ENCODE measurements around the gene GAST. TPM values are rescaled to one million over a fixed set of nuclear protein-coding genes. Genes with fewer than 3 reads are reported as not detected.

Gene GAST
- total RNA-seq, 1 experiment from 2014 or later = 0.75 TPM

GRCh38 chr17:41733348-41734138, 21.4 kb downstream of the GAST start:
- TF ChIP-seq CTCF (IDR thresholded peaks at IDR 0.05; ENCODE audit: insufficient read depth in 1 of 2, low read depth in 1 of 2, low read length in 1 of 2, severe bottlenecking in 1 of 2, unreplicated experiment in 1 of 2) = no peak
- no peak for DNase-seq
- no TSS peak for BruUV-seq (replicated peaks)
- Histone ChIP-seq H3K4me1 (peaks cover 18% of the 10 kb centered on the region), H3K4me3 (ENCODE audit: low read depth, low read length) (peak overlapping the region; percentile 73), H3K9me3 (no peaks in the 10 kb centered on the region), H3K27me3 (replicated peaks; ENCODE audit: control insufficient read depth, insufficient read depth, low read length) (no peaks in the 10 kb centered on the region; the same call in none of the 2 replicates), H3K36me3 (ENCODE audit: control insufficient read depth, insufficient read depth, low read length) (no peaks in the 10 kb centered on the region)
- POLR2A ChIA-PET = interaction anchor here (0.6 to 1.9 kb wide), 4 partner anchors 38 to 233 kb away, joined by 3 to 11 read pairs (median 6); partner anchors contain the start of gene CNP
- H3K4me3 Mint-ChIP-seq (ENCODE audit: unreplicated experiment) = peak overlapping the region; percentile 82
- intact Hi-C loops (cut with micrococcal nuclease; ENCODE audit: unreplicated experiment) = no loop called here
- CTCF ChIA-PET = interaction anchor here (0.6 kb wide), 1 partner anchor 10 kb away, joined by 4 read pairs; no protein-coding TSS in a partner anchor
- no peaks in the 10 kb centered on the region for H3K36me3 Mint-ChIP-seq (ENCODE audit: insufficient read depth, unreplicated experiment)
- peaks cover 15% of the 10 kb centered on the region for H3K27me3 Mint-ChIP-seq (ENCODE audit: insufficient read depth, unreplicated experiment)
- peaks cover 13% of the 10 kb centered on the region for H3K4me1 Mint-ChIP-seq (ENCODE audit: low read depth, unreplicated experiment)
- no peaks in the 10 kb centered on the region for H3K9me3 Mint-ChIP-seq (ENCODE audit: unreplicated experiment)
- no peak overlapping the region for H3K27ac Mint-ChIP-seq (ENCODE audit: unreplicated experiment)

GRCh38 chr17:41734139-41734948, 22.2 kb downstream of the GAST start, which contains the start of gene HAP1:
Gene HAP1 (minus strand): TSS chr17:41734643. CDS start chr17:41734634, 9 bp downstream.
- peaks cover 4% of the 10 kb centered on the region for H3K36me3 Mint-ChIP-seq (ENCODE audit: insufficient read depth, unreplicated experiment)
- Histone ChIP-seq H3K36me3 (ENCODE audit: control insufficient read depth, insufficient read depth, low read length) (no peaks in the 10 kb centered on the region), H3K9me3 (no peaks in the 10 kb centered on the region), H3K4me1 (peaks cover 23% of the 10 kb centered on the region), H3K4me3 (ENCODE audit: low read depth, low read length) (peak within 1 kb of the TSS; percentile 73), H3K27me3 (replicated peaks; ENCODE audit: control insufficient read depth, insufficient read depth, low read length) (no peaks in the 10 kb centered on the region; the same call in none of the 2 replicates)
- intact Hi-C loops (cut with micrococcal nuclease; ENCODE audit: unreplicated experiment) = no loop called here
- H3K4me3 Mint-ChIP-seq (ENCODE audit: unreplicated experiment) = peak within 1 kb of the TSS; percentile 82
- peaks cover 14% of the 10 kb centered on the region for H3K4me1 Mint-ChIP-seq (ENCODE audit: low read depth, unreplicated experiment)
- H3K27ac Mint-ChIP-seq (ENCODE audit: unreplicated experiment) = peak within 1 kb of the TSS; percentile 60
- ChIA-PET POLR2A (interaction anchor here (0.5 to 1.9 kb wide), 8 partner anchors 39 to 316 kb away, joined by 3 to 11 read pairs (median 4); partner anchors contain the start of genes CNP, EIF1 and KLHL11), CTCF (no interaction called here)
- peaks cover 15% of the 10 kb centered on the region for H3K27me3 Mint-ChIP-seq (ENCODE audit: insufficient read depth, unreplicated experiment)
- peak; percentile 73 to 84 for DNase-seq
- no peak for TF ChIP-seq CTCF (IDR thresholded peaks at IDR 0.05; ENCODE audit: insufficient read depth in 1 of 2, low read depth in 1 of 2, low read length in 1 of 2, severe bottlenecking in 1 of 2, unreplicated experiment in 1 of 2)
- no peaks in the 10 kb centered on the region for H3K9me3 Mint-ChIP-seq (ENCODE audit: unreplicated experiment)
- BruUV-seq (replicated peaks) = TSS peak; percentile 51

GRCh38 chr17:41734949-41735313, 22.8 kb downstream of the GAST start:
- no peak for DNase-seq
- no peak for TF ChIP-seq CTCF (IDR thresholded peaks at IDR 0.05; ENCODE audit: insufficient read depth in 1 of 2, low read depth in 1 of 2, low read length in 1 of 2, severe bottlenecking in 1 of 2, unreplicated experiment in 1 of 2)
- H3K9me3 ChIP-seq = no peaks in the 10 kb centered on the region
- no peaks in the 10 kb centered on the region for H3K36me3 ChIP-seq (ENCODE audit: control insufficient read depth, insufficient read depth, low read length)
- ChIA-PET POLR2A (interaction anchor here (0.5 to 1.9 kb wide), 6 partner anchors 46 to 315 kb away, joined by 3 to 11 read pairs (median 6); partner anchors contain the start of genes EIF1 and KLHL11), CTCF (no interaction called here)
- Mint-ChIP-seq H3K4me1 (ENCODE audit: low read depth, unreplicated experiment) (peaks cover 20% of the 10 kb centered on the region), H3K9me3 (ENCODE audit: unreplicated experiment) (no peaks in the 10 kb centered on the region), H3K27me3 (ENCODE audit: insufficient read depth, unreplicated experiment) (peaks cover 15% of the 10 kb centered on the region), H3K36me3 (ENCODE audit: insufficient read depth, unreplicated experiment) (peaks cover 6% of the 10 kb centered on the region), H3K4me3 (ENCODE audit: unreplicated experiment) (peak overlapping the region; percentile 82), H3K27ac (ENCODE audit: unreplicated experiment) (peak overlapping the region; percentile 60)
- H3K4me3 ChIP-seq (ENCODE audit: low read depth, low read length) = peak overlapping the region; percentile 73
- BruUV-seq (replicated peaks) = no TSS peak
- H3K27me3 ChIP-seq (replicated peaks; ENCODE audit: control insufficient read depth, insufficient read depth, low read length) = no peaks in the 10 kb centered on the region; the same call in none of the 2 replicates
- H3K4me1 ChIP-seq = peaks cover 29% of the 10 kb centered on the region
- intact Hi-C loops (cut with micrococcal nuclease; ENCODE audit: unreplicated experiment) = no loop called here

All from Caco-2 (cell line).